Measurements from ENCODE around the gene UNC5A. TPM values are rescaled to one million over a fixed set of nuclear protein-coding genes. Genes with fewer than 3 reads are reported as not detected.

UNC5A gene
- total RNA-seq, 3 donors from 2014 or later (not counting 1 experiment from before 2014, with no cell fraction given): not detected

- H3K36me3 ChIP-seq (ENCODE audit: control insufficient read depth, insufficient read depth, low read length): no peaks in the 10 kb centered on the region
- peaks cover 18% of the 10 kb centered on the region for H3K27me3 ChIP-seq (ENCODE audit: control insufficient read depth, insufficient read depth, low read length)
- Mint-ChIP-seq H3K9me3 (no peaks in the 10 kb centered on the region), H3K36me3 (no peaks in the 10 kb centered on the region), H3K4me1 (peaks cover 0 to 3% of the 10 kb centered on the region in 2 donors), H3K27ac (no peak overlapping the region), H3K27me3 (ENCODE audit: low read depth in 2 of 2) (peaks cover 16 to 27% of the 10 kb centered on the region in 2 donors), H3K4me3 (no peak overlapping the region)
- no peaks in the 10 kb centered on the region for H3K4me1 ChIP-seq (ENCODE audit: control insufficient read depth, insufficient read depth, low read length)
- no peak for TF ChIP-seq CTCF (IDR thresholded peaks at IDR 0.05)
- WGBS (ENCODE audit: insufficient coverage): 59% methylated on average over 28 of the region's 28 CpGs
- intact Hi-C loops (cut with micrococcal nuclease): no loop called here
- ATAC-seq: no peak
- DNase-seq: no peak
- no peak overlapping the region for H3K27ac ChIP-seq (ENCODE audit: low read length)
- H3K4me3 ChIP-seq (ENCODE audit: low read length): no peak overlapping the region
- no peaks in the 10 kb centered on the region for H3K9me3 ChIP-seq (ENCODE audit: control insufficient read depth, insufficient read depth, low read length)
These were observed 52.1 kb downstream of the UNC5A start for GRCh38 chr5:176862330-176862995.

- WGBS (ENCODE audit: insufficient coverage): 17% methylated on average over 15 of the region's 15 CpGs
- H3K27ac ChIP-seq (ENCODE audit: low read length): no peak overlapping the region
- H3K9me3 Mint-ChIP-seq: no peaks in the 10 kb centered on the region
- H3K27ac Mint-ChIP-seq: no peak overlapping the region
- no peaks in the 10 kb centered on the region for H3K36me3 ChIP-seq (ENCODE audit: control insufficient read depth, insufficient read depth, low read length)
- H3K27me3 Mint-ChIP-seq (ENCODE audit: low read depth in 2 of 2): peaks cover 14 to 24% of the 10 kb centered on the region in 2 donors
- TF ChIP-seq CTCF (IDR thresholded peaks at IDR 0.05): no peak
- no peak overlapping the region for H3K4me3 Mint-ChIP-seq
- ATAC-seq: peak in 1 of 3 donors; percentile 22
- H3K4me1 ChIP-seq (ENCODE audit: control insufficient read depth, insufficient read depth, low read length): no peaks in the 10 kb centered on the region
- no peaks in the 10 kb centered on the region for H3K9me3 ChIP-seq (ENCODE audit: control insufficient read depth, insufficient read depth, low read length)
- DNase-seq: no peak
- no peaks in the 10 kb centered on the region for H3K36me3 Mint-ChIP-seq
- intact Hi-C loops (cut with micrococcal nuclease): no loop called here
- peaks cover 0 to 3% of the 10 kb centered on the region in 2 donors for H3K4me1 Mint-ChIP-seq
- H3K27me3 ChIP-seq (ENCODE audit: control insufficient read depth, insufficient read depth, low read length): peaks cover 18% of the 10 kb centered on the region
- no peak overlapping the region for H3K4me3 ChIP-seq (ENCODE audit: low read length)
These were observed 52.8 kb downstream of the UNC5A start for GRCh38 chr5:176863041-176863764.

- intact Hi-C loops (cut with micrococcal nuclease): no loop called here
- peaks cover 14 to 24% of the 10 kb centered on the region in 2 donors for H3K27me3 Mint-ChIP-seq (ENCODE audit: low read depth in 2 of 2)
- DNase-seq (no peak), ATAC-seq (no peak)
- 32% methylated on average over 5 of the region's 5 CpGs for WGBS (ENCODE audit: insufficient coverage)
- peaks cover 18% of the 10 kb centered on the region for H3K27me3 ChIP-seq (ENCODE audit: control insufficient read depth, insufficient read depth, low read length)
- H3K36me3 ChIP-seq (ENCODE audit: control insufficient read depth, insufficient read depth, low read length): no peaks in the 10 kb centered on the region
- no peak overlapping the region for H3K27ac Mint-ChIP-seq
- no peaks in the 10 kb centered on the region for H3K9me3 Mint-ChIP-seq
- H3K4me1 ChIP-seq (ENCODE audit: control insufficient read depth, insufficient read depth, low read length): no peaks in the 10 kb centered on the region
- no peak overlapping the region for H3K27ac ChIP-seq (ENCODE audit: low read length)
- no peak overlapping the region for H3K4me3 Mint-ChIP-seq
- no peak overlapping the region for H3K4me3 ChIP-seq (ENCODE audit: low read length)
- peaks cover 0 to 4% of the 10 kb centered on the region in 2 donors for H3K4me1 Mint-ChIP-seq
- TF ChIP-seq CTCF (IDR thresholded peaks at IDR 0.05): no peak
- H3K36me3 Mint-ChIP-seq: no peaks in the 10 kb centered on the region
- no peaks in the 10 kb centered on the region for H3K9me3 ChIP-seq (ENCODE audit: control insufficient read depth, insufficient read depth, low read length)
These were observed 53.4 kb downstream of the UNC5A start for GRCh38 chr5:176863765-176864098.

Measured in natural killer cell (primary cell).